HG02840 (cell line): ENCODE measurements around the gene SAMD9L.

Source experiments
- ATAC-seq: cut with Tn5 transposase; IDR thresholded peaks from one replicate; pipeline ENCODE4 v1.9.1; 2021; ENCODE audit warnings: mild to moderate bottlenecking, moderate library complexity, moderate number of reproducible peaks; ENCODE audit not compliant: unreplicated experiment, low FRiP score

SAMD9L gene

GRCh38 chr7:93148144-93148543 is at the start of gene SAMD9L:
Gene SAMD9L (minus strand): TSS chr7:93148385. CDS start chr7:93135971, 12,414 bp downstream.
- ATAC-seq: peak; percentile 59

GRCh38 chr7:93196336-93196735 is 48.2 kb upstream of the SAMD9L start:
- no peak for ATAC-seq

GRCh38 chr7:93194386-93194785 is 46.2 kb upstream of the SAMD9L start:
- ATAC-seq: no peak

GRCh38 chr7:93188870-93189634 is 40.9 kb upstream of the SAMD9L start:
- ATAC-seq: no peak

GRCh38 chr7:93185303-93186027 is 37.3 kb upstream of the SAMD9L start:
- ATAC-seq: no peak

GRCh38 chr7:93179173-93179572 is 31.0 kb upstream of the SAMD9L start:
- ATAC-seq: no peak

- ATAC-seq: no peak
Observed at GRCh38 chr7:93178213-93178612, 30.0 kb upstream of the SAMD9L start.

- no peak for ATAC-seq
Observed at GRCh38 chr7:93176992-93177580, 28.9 kb upstream of the SAMD9L start.

- no peak for ATAC-seq
Observed at GRCh38 chr7:93175219-93175618, 27.0 kb upstream of the SAMD9L start.

- no peak for ATAC-seq
Observed at GRCh38 chr7:93172683-93173082, 24.5 kb upstream of the SAMD9L start.

GRCh38 chr7:93171606-93172226 is 23.5 kb upstream of the SAMD9L start:
- no peak for ATAC-seq

GRCh38 chr7:93165447-93165846 is 17.3 kb upstream of the SAMD9L start:
- ATAC-seq: peak; percentile 99

GRCh38 chr7:93164766-93165165 is 16.6 kb upstream of the SAMD9L start:
- ATAC-seq: no peak

GRCh38 chr7:93161181-93161762 is 13.1 kb upstream of the SAMD9L start:
- no peak for ATAC-seq

GRCh38 chr7:93160410-93160809 is 12.2 kb upstream of the SAMD9L start:
- no peak for ATAC-seq

- ATAC-seq: no peak
Observed at GRCh38 chr7:93159490-93159889, 11.3 kb upstream of the SAMD9L start.

GRCh38 chr7:93156884-93157283 is 8.7 kb upstream of the SAMD9L start:
- ATAC-seq: no peak

- no peak for ATAC-seq
Observed at GRCh38 chr7:93150200-93150835, 2.1 kb upstream of the SAMD9L start.

GRCh38 chr7:93148727-93149126 is 542 bp upstream of the SAMD9L start:
- ATAC-seq: no peak

- ATAC-seq: no peak
Observed at GRCh38 chr7:93147363-93147762, 822 bp downstream of the SAMD9L start.
